GM12878 (cell line): Measurements from ENCODE around the gene HAGHL. TPM values are rescaled to one million over a fixed set of nuclear protein-coding genes. Genes with fewer than 3 reads are reported as not detected.

Experiments
- ATAC-seq: fragments of 200-7000 bp; cut with Tn5 transposase; 3 replicates; pipeline ENCODE4 v1.9.1; 2020; ENCODE audit warnings: mild to moderate bottlenecking, moderate library complexity
- BruUV-seq: library from RNA; stranded (reverse); fragments of 400-500 nt; replicated peaks from 2 replicates; lab custom pipeline; 2021; lab: Mats Ljungman, UMichigan
- CTCF ChIA-PET: fragments of 300-600 bp; sonication (Branson Sonifier 250); formaldehyde crosslinking; extraction: SDS; loops from one replicate; lab custom pipeline; 2021; ENCODE audit warnings: inconsistent platforms; lab: Yijun Ruan, JAX
- POLR2A ChIA-PET: fragments of 350-600 bp; formaldehyde crosslinking; extraction: SDS; loops from one replicate; lab custom pipeline; 2021; ENCODE audit warnings: inconsistent platforms; lab: Charles Lee
- RAD21 ChIA-PET: fragments of 300-600 bp; sonication (Branson Sonifier 250); formaldehyde crosslinking; loops from one replicate; lab custom pipeline; 2023; ENCODE audit warnings: antibody characterized with exemption; ENCODE audit not compliant: unreplicated experiment; lab: Charles Lee
- SMC1A ChIA-PET: fragments of 300-600 bp; sonication (Branson Sonifier 250); formaldehyde crosslinking; loops from one replicate; lab custom pipeline; 2023; ENCODE audit not compliant: unreplicated experiment, uncharacterized antibody; lab: Charles Lee
- DNase-seq: peaks from one replicate; pipeline ENCODE4 v3.0.0-alpha.2; 2011; ENCODE audit warnings: low read depth, low spot score
- FAIRE-seq: peaks from 3 replicates; lab custom pipeline; 2011; peaks lifted over from hg19 to GRCh38; lab: Jason Lieb, UNC
- H2AFZ ChIP-seq: 2 replicates; pipeline ENCODE4 v1.6.0; 2011; ENCODE audit warnings: low read depth, low read length, control low read depth; ENCODE audit not compliant: control insufficient read depth
- H3K27ac ChIP-seq: 2 replicates; pipeline ENCODE4 v1.5.1; 2011; ENCODE audit warnings: control low read depth; ENCODE audit not compliant: control insufficient read depth, insufficient read depth
- H3K27me3 ChIP-seq, 2 experiments: replicated peaks in 1 of 2; 2 replicates each; pipeline versions ENCODE4 v1.6.0 to v1.6.1; 2011; ENCODE audit warnings: low read length in 1 of 2; ENCODE audit not compliant: control insufficient read depth in 2 of 2, insufficient read depth in 2 of 2
- H3K36me3 ChIP-seq, 2 experiments: 2 replicates each; pipeline ENCODE4 v1.5.1; 2011; ENCODE audit warnings: low read length in 1 of 2; ENCODE audit not compliant: control insufficient read depth in 2 of 2, insufficient read depth in 2 of 2
- H3K4me1 ChIP-seq: 2 replicates; pipeline ENCODE4 v1.6.1; 2011; ENCODE audit warnings: mild to moderate bottlenecking, low read length, moderate library complexity, mixed read lengths; ENCODE audit not compliant: control insufficient read depth, insufficient read depth
- H3K4me2 ChIP-seq: 2 replicates; pipeline ENCODE4 v1.6.0; 2011; ENCODE audit warnings: control low read depth; ENCODE audit not compliant: control insufficient read depth, insufficient read depth
- H3K4me3 ChIP-seq: fragments of 200-600 bp; sonication (generic); 2 replicates; pipeline ENCODE4 v1.5.1; 2016
- H3K79me2 ChIP-seq: 2 replicates; pipeline ENCODE4 v1.6.0; 2011; ENCODE audit warnings: low read length; ENCODE audit not compliant: control insufficient read depth, insufficient read depth
- H3K9ac ChIP-seq: 2 replicates; pipeline ENCODE4 v1.8.0; 2011; ENCODE audit warnings: low read length, control low read depth, mixed read lengths; ENCODE audit not compliant: control insufficient read depth, insufficient read depth
- H3K9me3 ChIP-seq: replicated peaks from 3 replicates; pipeline ENCODE4 v1.5.1; 2011; ENCODE audit warnings: mild to moderate bottlenecking, low read length; ENCODE audit not compliant: control insufficient read depth, insufficient read depth
- H4K20me1 ChIP-seq: 2 replicates; pipeline ENCODE4 v1.6.0; 2011; ENCODE audit not compliant: control insufficient read depth, insufficient read depth
- CBX3 ChIP-seq: fragments of 200-600 bp; sonication (generic); IDR thresholded peaks from 2 replicates; pipeline ENCODE4 v1.6.1; 2016; ENCODE audit warnings: low read depth, borderline replicate concordance
- DPF2 ChIP-seq: fragments of 450-650 bp; IDR thresholded peaks from 2 replicates; pipeline ENCODE4 v1.6.1; 2017; ENCODE audit warnings: mild to moderate bottlenecking
- MTA3 ChIP-seq: IDR thresholded peaks from 2 replicates; pipeline ENCODE4 v1.6.1; 2012; ENCODE audit warnings: low read length, inconsistent platforms, borderline replicate concordance
- NFXL1 ChIP-seq: fragments of 450-650 bp; IDR thresholded peaks from 2 replicates; pipeline ENCODE4 v1.6.1; 2017; ENCODE audit warnings: antibody characterized with exemption, mild to moderate bottlenecking, borderline replicate concordance
- NFYB ChIP-seq: IDR thresholded peaks from 2 replicates; pipeline ENCODE4 v1.6.1; 2011; ENCODE audit warnings: low read depth, mild to moderate bottlenecking, low read length, improper control_type of control experiment, moderate library complexity; ENCODE audit not compliant: insufficient read depth
- NR2F1 ChIP-seq: fragments of 450-650 bp; conservative IDR thresholded peaks from 2 replicates; pipeline ENCODE4 v1.6.1; 2017; ENCODE audit warnings: mild to moderate bottlenecking
- RCOR1 ChIP-seq: conservative IDR thresholded peaks from 2 replicates; pipeline ENCODE4 v1.6.1; 2012; ENCODE audit warnings: low read depth, low read length, improper control_type of control experiment
- RUNX3 ChIP-seq: IDR thresholded peaks from 2 replicates; pipeline ENCODE4 v1.6.1; 2012; ENCODE audit warnings: low read length, inconsistent platforms
- SREBF2 ChIP-seq: IDR thresholded peaks from 2 replicates; pipeline ENCODE4 v1.6.1; 2012; ENCODE audit warnings: mild to moderate bottlenecking, low read length
- SUZ12 ChIP-seq: fragments of 200-600 bp; sonication (generic); IDR thresholded peaks from one replicate; pipeline ENCODE4 v1.6.1; 2018; ENCODE audit warnings: antibody characterized with exemption, mild to moderate bottlenecking; ENCODE audit not compliant: unreplicated experiment
- WGBS: methylation state at CpG from one replicate; pipeline ENCODE4 v1.1.6; 2016; ENCODE audit warnings: low lambda C conversion rate; ENCODE audit not compliant: insufficient replicate concordance, insufficient coverage; ENCODE audit errors: missing lambda C conversion rate; 5-methylcytosine and 5-hydroxymethylcytosine counted together
- in situ Hi-C: fragments of 300-500 bp; cut with MboI; formaldehyde crosslinking; loops from 9 replicates; pipeline ENCODE4 v1.14.3; 2018; ENCODE audit warnings: mixed read lengths
- intact Hi-C: fragments of 100-400 bp; cut with micrococcal nuclease; formaldehyde crosslinking; loops from one replicate; pipeline ENCODE4 v1.14.2; 2022; ENCODE audit not compliant: unreplicated experiment
- polyA plus RNA-seq, 11 experiments: library from polyadenylated mRNA; depleted of rRNA in 4 of 11; unstranded in 6 of 11; stranded (reverse) in 5 of 11; fragments of >200 nt; fragmentation: Nextera tagmentation in 4 of 11; fragmentation: Illumina TruSeq in 1 of 11; extraction: Ambion mirVana in 4 of 11; extraction: Trizol in 1 of 11; gene quantifications; 1 replicate in 1 of 11; 2 replicates in 10 of 11; pipeline versions ENCODE4 v1.2.1 to v1.2.3, GENCODE V29; 2011 to 2016; ENCODE audit warnings: inconsistent platforms in 2 of 11, missing spikeins in 2 of 11, low read depth in 1 of 11
- total RNA-seq, 4 experiments: library from RNA; depleted of rRNA in 3 of 4; stranded (reverse); fragments of >200 nt in 3 of 4; fragmentation: Illumina TruSeq in 1 of 4; extraction: Trizol in 1 of 4; gene quantifications; 2 replicates each; pipeline versions ENCODE4 v1.2.1 to v1.2.3, GENCODE V29; 2013 to 2021
- TF ChIP-seq, protein P1 (sequence below): fragments of 450-650 bp; IDR thresholded peaks from 2 replicates; pipeline ENCODE4 v1.6.1; 2016; ENCODE audit warnings: mild to moderate bottlenecking
- TF ChIP-seq, protein P2 (sequence below): fragments of 450-650 bp; IDR thresholded peaks from 2 replicates; pipeline ENCODE4 v1.6.1; 2016; ENCODE audit warnings: mild to moderate bottlenecking
- TF ChIP-seq, protein P3 (sequence below): fragments of 450-650 bp; IDR thresholded peaks from 2 replicates; pipeline ENCODE4 v1.6.1; 2017; ENCODE audit warnings: borderline replicate concordance
- TF ChIP-seq, protein P4 (sequence below): IDR thresholded peaks from 2 replicates; pipeline ENCODE4 v1.6.1; 2011; ENCODE audit warnings: mild to moderate bottlenecking, low read depth, low read length, moderate library complexity; ENCODE audit not compliant: insufficient replicate concordance
- TF ChIP-seq, protein P5 (sequence below): fragments of 450-650 bp; IDR thresholded peaks from 2 replicates; pipeline ENCODE4 v1.6.1; 2017; ENCODE audit warnings: mild to moderate bottlenecking, low read depth, inconsistent platforms; ENCODE audit not compliant: poor library complexity, severe bottlenecking

Gene HAGHL
- total and polyA plus RNA-seq, 10 of the 15 experiments (the other 5 are each of a cell fraction or from before 2014, with no cell fraction given), result 0.23 to 44.6 (median 16.4) TPM

DNA sequence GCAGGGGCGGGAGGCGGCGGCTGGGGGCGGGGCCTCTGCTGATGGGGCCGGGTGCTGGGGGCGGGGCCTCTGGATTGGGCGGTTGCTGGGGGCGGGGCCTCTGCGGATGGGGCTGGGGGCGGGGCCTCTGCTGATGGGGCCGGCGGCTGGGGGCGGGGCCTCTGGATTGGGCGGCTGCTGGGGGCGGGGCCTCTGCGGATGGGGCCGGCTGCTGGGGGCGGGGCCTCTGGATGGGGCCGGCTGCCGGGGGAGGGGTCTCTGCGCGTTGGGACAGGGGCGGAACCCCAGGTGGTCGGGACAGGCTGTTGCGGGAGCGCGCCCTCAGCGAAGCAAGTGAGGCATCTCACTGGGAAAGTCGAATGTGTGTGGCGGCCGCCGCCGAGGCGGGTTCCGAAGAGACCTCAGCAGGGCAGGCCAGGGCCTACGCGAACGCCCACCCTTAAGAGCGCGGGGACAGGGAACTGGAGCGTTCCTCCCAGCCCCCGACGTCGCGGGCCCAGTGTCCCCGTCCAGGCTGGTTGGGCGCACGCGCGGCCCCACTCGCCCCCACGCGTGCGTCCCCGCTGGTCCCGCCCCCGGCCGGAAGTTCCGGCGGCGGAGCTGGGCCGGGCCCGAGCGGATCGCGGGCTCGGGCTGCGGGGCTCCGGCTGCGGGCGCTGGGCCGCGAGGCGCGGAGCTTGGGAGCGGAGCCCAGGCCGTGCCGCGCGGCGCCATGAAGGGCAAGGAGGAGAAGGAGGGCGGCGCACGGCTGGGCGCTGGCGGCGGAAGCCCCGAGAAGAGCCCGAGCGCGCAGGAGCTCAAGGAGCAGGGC, 46.9 kb upstream of the HAGHL start, which contains the start of gene STUB1:
TSS of gene STUB1 (plus strand) at position 597 of the 811 bp plus-strand sequence. CDS start at position 713, 116 bp downstream.
- peak within 1 kb of the TSS; percentile 77 for H3K4me3 ChIP-seq
- intact Hi-C loops (loop anchor here (5.0 kb wide), 1 partner anchor 43 kb away; the partner anchor contains the start of gene METTL26), in situ Hi-C loops (no loop called here)
- WGBS, result 4% methylated on average over 31 of the region's 91 CpGs
- CTCF ChIA-PET, result interaction anchor here (1.0 to 1.5 kb wide), 2 partner anchors 10 to 13 kb away, joined by 3 to 4 read pairs; partner anchors contain the start of genes RHOT2 and WDR24
- no TSS peak for BruUV-seq
- H3K4me1 ChIP-seq, result peaks cover 15% of the 10 kb centered on the region
- peak within 1 kb of the TSS; percentile 53 for H3K27ac ChIP-seq
- peak; percentile 74 for ATAC-seq
- H3K4me2 ChIP-seq, result peak within 1 kb of the TSS; percentile 98
- H2AFZ ChIP-seq, result peak within 1 kb of the TSS; percentile 89
- POLR2A ChIA-PET, result interaction anchor here (1.0 to 2.0 kb wide), 6 partner anchors 10 to 43 kb away, joined by 3 to 13 read pairs (median 4); partner anchors contain the start of genes RHOT2 and WDR24
- peaks cover 6% of the 10 kb centered on the region; the same call in 1 of the 2 replicates for H4K20me1 ChIP-seq
- H3K27me3 ChIP-seq, result no peaks in the 10 kb centered on the region
- H3K36me3 ChIP-seq, result peaks cover 6 to 7% of the 10 kb centered on the region in 2 experiments; a peak in 2 of 4 replicates
- peak within 1 kb of the TSS; percentile 88 for H3K9ac ChIP-seq
- H3K79me2 ChIP-seq, result peaks cover 24% of the 10 kb centered on the region
- SMC1A ChIA-PET, result no interaction called here
- peak; percentile 57 for FAIRE-seq
- DNase-seq, result no peak
- RAD21 ChIA-PET, result interaction anchor here (0.9 kb wide), 2 partner anchors 14 to 41 kb away, joined by 3 read pairs; partner anchors contain the start of gene ANTKMT
- no peaks in the 10 kb centered on the region for H3K9me3 ChIP-seq
- no peak for TF ChIP-seq MTA3
- TF ChIP-seq, protein P1, sequence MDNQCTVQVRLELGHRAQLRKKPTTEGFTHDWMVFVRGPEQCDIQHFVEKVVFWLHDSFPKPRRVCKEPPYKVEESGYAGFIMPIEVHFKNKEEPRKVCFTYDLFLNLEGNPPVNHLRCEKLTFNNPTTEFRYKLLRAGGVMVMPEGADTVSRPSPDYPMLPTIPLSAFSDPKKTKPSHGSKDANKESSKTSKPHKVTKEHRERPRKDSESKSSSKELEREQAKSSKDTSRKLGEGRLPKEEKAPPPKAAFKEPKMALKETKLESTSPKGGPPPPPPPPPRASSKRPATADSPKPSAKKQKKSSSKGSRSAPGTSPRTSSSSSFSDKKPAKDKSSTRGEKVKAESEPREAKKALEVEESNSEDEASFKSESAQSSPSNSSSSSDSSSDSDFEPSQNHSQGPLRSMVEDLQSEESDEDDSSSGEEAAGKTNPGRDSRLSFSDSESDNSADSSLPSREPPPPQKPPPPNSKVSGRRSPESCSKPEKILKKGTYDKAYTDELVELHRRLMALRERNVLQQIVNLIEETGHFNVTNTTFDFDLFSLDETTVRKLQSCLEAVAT, result no peak
- TF ChIP-seq SREBF2, result no peak
- TF ChIP-seq, protein P2, sequence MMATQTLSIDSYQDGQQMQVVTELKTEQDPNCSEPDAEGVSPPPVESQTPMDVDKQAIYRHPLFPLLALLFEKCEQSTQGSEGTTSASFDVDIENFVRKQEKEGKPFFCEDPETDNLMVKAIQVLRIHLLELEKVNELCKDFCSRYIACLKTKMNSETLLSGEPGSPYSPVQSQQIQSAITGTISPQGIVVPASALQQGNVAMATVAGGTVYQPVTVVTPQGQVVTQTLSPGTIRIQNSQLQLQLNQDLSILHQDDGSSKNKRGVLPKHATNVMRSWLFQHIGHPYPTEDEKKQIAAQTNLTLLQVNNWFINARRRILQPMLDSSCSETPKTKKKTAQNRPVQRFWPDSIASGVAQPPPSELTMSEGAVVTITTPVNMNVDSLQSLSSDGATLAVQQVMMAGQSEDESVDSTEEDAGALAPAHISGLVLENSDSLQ, result peak; percentile 48
- no peak for TF ChIP-seq RCOR1
- no peak for TF ChIP-seq NFYB
- 0 out of 2 replicates have a peak, but pooled peaks have one; percentile 60 for TF ChIP-seq NR2F1
- TF ChIP-seq, protein P3, sequence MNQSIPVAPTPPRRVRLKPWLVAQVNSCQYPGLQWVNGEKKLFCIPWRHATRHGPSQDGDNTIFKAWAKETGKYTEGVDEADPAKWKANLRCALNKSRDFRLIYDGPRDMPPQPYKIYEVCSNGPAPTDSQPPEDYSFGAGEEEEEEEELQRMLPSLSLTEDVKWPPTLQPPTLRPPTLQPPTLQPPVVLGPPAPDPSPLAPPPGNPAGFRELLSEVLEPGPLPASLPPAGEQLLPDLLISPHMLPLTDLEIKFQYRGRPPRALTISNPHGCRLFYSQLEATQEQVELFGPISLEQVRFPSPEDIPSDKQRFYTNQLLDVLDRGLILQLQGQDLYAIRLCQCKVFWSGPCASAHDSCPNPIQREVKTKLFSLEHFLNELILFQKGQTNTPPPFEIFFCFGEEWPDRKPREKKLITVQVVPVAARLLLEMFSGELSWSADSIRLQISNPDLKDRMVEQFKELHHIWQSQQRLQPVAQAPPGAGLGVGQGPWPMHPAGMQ, result no peak
- TF ChIP-seq RUNX3, result no peak
- TF ChIP-seq, protein P4, sequence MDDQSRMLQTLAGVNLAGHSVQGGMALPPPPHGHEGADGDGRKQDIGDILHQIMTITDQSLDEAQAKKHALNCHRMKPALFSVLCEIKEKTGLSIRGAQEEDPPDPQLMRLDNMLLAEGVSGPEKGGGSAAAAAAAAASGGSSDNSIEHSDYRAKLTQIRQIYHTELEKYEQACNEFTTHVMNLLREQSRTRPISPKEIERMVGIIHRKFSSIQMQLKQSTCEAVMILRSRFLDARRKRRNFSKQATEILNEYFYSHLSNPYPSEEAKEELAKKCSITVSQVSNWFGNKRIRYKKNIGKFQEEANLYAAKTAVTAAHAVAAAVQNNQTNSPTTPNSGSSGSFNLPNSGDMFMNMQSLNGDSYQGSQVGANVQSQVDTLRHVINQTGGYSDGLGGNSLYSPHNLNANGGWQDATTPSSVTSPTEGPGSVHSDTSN, result no peak
- no peak for TF ChIP-seq CBX3
- 0 out of 2 replicates have a peak, but pooled peaks have one; percentile 26 for TF ChIP-seq NFXL1
- no peak for TF ChIP-seq SUZ12
- TF ChIP-seq, protein P5, sequence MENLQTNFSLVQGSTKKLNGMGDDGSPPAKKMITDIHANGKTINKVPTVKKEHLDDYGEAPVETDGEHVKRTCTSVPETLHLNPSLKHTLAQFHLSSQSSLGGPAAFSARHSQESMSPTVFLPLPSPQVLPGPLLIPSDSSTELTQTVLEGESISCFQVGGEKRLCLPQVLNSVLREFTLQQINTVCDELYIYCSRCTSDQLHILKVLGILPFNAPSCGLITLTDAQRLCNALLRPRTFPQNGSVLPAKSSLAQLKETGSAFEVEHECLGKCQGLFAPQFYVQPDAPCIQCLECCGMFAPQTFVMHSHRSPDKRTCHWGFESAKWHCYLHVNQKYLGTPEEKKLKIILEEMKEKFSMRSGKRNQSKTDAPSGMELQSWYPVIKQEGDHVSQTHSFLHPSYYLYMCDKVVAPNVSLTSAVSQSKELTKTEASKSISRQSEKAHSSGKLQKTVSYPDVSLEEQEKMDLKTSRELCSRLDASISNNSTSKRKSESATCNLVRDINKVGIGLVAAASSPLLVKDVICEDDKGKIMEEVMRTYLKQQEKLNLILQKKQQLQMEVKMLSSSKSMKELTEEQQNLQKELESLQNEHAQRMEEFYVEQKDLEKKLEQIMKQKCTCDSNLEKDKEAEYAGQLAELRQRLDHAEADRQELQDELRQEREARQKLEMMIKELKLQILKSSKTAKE, result no peak
- peak; percentile 54 for TF ChIP-seq DPF2
